GM10266 (cell line): ENCODE data around the gene NCSTN.

Source experiments
- DNase-seq: peaks from one replicate; pipeline ENCODE4 v3.0.0; 2012; ENCODE audit errors: extremely low spot score
- TF ChIP-seq, protein P1 (sequence below): IDR thresholded peaks from 2 replicates; pipeline ENCODE4 v1.5.1; 2012; ENCODE audit warnings: mild to moderate bottlenecking, low read depth; ENCODE audit not compliant: control insufficient read depth, insufficient read depth; ENCODE audit errors: missing control alignments

The NCSTN gene

DNA sequence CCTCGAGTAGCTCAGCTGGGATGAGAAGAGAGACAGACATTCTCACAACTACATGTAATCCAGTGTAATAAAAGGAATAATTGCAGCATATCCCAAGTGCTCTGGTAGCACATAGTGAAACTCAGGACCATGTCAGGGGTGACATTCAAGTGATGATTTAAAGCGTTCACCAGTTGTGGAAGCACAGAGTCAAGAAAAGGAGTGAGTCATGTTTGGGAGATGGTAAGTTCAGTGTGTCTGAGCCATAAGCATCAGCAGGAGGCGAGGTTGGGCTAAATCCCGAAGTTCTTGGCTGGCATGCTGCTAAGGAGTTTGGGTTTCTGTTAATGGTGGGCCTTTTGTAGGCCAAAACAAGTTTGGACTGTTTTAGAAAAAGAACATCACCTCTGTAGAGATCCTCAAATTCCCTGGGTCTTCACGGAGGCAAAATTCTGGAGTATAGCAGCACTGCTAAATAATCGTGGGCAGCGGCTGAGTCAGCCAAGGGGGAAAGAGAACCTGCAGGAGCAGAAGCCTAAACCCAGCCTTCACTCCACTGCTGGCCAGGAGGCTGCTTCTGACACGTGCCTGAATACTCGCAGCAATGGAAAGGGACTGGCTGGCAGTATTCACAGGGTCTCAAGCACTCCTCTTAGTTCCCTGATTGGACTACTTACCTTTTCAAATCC, 16.5 kb downstream of the NCSTN start:
- TF ChIP-seq, protein P1, sequence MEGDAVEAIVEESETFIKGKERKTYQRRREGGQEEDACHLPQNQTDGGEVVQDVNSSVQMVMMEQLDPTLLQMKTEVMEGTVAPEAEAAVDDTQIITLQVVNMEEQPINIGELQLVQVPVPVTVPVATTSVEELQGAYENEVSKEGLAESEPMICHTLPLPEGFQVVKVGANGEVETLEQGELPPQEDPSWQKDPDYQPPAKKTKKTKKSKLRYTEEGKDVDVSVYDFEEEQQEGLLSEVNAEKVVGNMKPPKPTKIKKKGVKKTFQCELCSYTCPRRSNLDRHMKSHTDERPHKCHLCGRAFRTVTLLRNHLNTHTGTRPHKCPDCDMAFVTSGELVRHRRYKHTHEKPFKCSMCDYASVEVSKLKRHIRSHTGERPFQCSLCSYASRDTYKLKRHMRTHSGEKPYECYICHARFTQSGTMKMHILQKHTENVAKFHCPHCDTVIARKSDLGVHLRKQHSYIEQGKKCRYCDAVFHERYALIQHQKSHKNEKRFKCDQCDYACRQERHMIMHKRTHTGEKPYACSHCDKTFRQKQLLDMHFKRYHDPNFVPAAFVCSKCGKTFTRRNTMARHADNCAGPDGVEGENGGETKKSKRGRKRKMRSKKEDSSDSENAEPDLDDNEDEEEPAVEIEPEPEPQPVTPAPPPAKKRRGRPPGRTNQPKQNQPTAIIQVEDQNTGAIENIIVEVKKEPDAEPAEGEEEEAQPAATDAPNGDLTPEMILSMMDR = no peak
- no peak for DNase-seq

DNA sequence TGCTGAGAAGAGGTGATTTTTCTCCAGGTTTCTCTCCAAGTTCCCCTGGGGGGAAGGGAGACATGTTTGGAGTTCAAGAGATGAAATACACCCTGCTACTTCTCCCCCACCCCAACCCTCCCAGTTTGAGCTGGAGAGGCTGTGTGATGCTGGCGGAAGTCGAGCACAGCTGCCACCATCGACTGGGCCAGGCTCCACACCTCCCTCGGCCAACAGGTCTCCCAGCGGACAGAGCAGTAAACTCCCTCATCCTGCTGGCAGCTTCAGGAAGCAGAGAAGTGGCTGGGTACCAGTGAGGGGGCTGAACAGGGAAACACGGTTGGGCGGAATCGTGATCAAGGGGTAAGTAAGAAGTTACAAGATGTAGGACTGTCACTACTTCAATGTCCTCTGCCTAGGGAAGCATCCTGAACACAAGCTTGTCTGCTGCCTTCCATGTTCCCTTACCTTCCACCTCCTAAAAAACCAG, 17.1 kb downstream of the NCSTN start:
- no peak for DNase-seq
- TF ChIP-seq, protein P1 = no peak

DNA sequence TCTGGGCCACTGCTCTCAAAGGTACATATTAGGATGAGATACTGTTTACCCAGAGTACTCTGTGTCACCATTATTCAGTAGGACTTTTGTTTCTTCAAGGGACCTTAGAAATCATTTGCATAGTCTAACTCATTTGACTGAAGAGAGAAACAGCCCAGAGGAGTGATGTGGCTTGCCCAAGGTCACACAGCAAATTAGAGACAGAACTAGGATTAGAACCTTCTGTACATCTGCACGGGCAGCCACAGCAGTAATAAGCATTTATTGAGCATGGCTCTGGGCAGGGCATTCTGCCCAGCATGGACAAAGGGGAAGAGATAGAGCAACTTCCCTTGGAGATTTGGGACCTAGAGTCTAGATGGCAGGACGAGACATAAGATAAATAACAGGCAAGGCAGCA, 18.0 kb downstream of the NCSTN start:
- no peak for DNase-seq
- TF ChIP-seq, protein P1 = no peak

DNA sequence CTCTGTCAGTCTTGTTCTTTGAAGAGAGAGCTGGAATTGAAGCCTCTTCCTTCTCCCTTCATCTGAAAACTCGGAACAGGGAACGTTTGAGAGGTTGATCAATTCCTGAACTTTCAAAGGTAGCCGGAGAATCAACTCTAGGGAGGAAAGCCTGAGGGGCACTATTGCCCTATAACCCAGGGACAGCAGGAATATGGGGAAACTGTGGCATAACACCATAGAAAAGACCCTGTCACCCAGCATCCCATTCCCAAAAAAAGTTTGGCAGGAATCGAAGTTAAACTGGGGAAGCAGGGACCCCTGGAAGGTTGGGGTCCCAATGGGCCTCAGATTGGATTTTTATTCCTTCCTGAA, 18.6 kb downstream of the NCSTN start:
- TF ChIP-seq, protein P1 = no peak
- DNase-seq = no peak

DNA sequence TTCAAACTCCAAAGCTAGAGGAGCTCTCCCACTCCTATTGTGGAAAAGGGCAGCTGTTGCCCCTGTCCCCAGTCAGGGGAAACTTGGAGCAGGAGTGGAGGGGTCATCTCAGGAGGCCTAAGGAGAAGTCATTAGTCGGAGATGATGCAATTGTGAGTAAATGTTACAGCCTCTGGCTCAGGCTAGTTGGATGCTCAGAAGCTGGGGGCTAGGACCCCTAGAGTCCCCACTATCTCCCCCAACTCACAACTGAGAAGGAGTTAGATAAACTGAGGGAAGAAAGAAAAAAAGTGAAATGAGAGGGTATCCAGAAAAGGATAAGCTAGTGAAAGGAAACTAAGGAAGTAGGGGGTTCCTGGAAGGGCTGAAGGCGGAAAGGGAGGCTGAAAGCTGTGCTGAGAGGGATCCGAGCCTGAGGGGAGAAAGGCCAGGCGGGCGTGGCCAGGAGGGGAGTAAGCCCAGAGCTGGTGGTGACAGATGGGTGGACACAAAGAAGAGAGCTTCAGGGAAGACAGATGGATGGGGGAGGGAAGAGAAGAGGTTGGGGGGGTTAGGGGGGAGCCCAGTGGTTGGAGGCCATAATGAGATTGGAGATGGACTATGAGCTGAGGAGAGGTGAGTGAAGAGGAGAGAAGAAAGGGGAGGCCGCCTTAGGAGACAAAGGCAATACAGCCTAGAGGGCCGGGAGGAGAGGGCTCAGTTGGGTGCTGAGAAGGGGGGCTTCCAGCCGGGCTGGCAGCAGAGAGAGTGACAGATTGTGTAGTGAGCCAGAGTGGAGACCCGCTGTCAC, 19.2 kb downstream of the NCSTN start:
- DNase-seq = no peak

DNA sequence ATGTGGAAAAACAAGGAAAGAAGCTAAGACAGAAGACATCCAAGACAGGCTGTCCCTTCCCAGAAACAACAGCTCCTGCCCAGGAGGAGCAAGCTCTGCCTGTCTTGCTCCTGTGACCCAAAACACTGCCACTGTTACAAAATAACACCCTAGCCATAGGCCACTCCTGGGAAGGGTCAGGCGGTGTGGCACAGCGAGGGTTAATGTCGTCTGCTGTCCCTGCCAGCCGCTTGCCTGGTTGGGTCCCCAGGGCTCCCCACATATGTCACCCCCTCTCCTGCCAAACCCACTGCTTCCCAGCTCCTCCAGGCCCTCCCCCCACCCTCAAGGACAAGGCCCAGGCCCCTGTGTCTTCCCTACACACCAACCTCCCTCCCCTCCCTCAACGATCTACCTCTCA, 19.8 kb downstream of the NCSTN start:
- no peak for DNase-seq
- TF ChIP-seq, protein P1 = no peak

More for the DNA sequence above, 19.2 kb downstream of the NCSTN start:
- TF ChIP-seq, protein P1 = no peak
